Suprapubic skin (tissue), 4 donors: ENCODE results near the gene FBXO30.

Experiments used
- CTCF ChIP-seq, 2 donors: fragments of 200-600 bp in 1 of 2; fragments of 450-650 bp in 1 of 2; sonication (generic) in 1 of 2; IDR thresholded peaks; one replicate each; pipeline ENCODE4 v1.5.1; 2016 to 2019; ENCODE audit warnings: antibody characterized with exemption in 2 of 2, mild to moderate bottlenecking in 1 of 2, moderate library complexity in 1 of 2
- POLR2A ChIP-seq, 2 donors: fragments of 450-650 bp; IDR thresholded peaks; one replicate each; pipeline ENCODE4 v1.6.1; 2017; ENCODE audit warnings: antibody characterized with exemption in 2 of 2, mild to moderate bottlenecking in 2 of 2, moderate library complexity in 2 of 2
- POLR2AphosphoS5 ChIP-seq, 3 donors: sonication (generic); formaldehyde crosslinking; IDR thresholded peaks; one replicate each; pipeline ENCODE4 v1.6.1; 2017; ENCODE audit warnings: antibody characterized with exemption in 3 of 3

- TF ChIP-seq CTCF (IDR thresholded peaks at IDR 0.05) (no peak), POLR2AphosphoS5 (IDR thresholded peaks at IDR 0.05) (no peak), POLR2A (IDR thresholded peaks at IDR 0.05) (no peak)
Measured at GRCh38 chr6:145809211-145809610, 5.4 kb downstream of the FBXO30 start.
